ENCODE data around the gene CYSLTR2. TPM values are rescaled to one million over a fixed set of nuclear protein-coding genes. Genes with fewer than 3 reads are reported as not detected.

The CYSLTR2 gene
- total RNA-seq, 2 donors from 2014 or later, result 0.10 to 0.80 TPM

DNA sequence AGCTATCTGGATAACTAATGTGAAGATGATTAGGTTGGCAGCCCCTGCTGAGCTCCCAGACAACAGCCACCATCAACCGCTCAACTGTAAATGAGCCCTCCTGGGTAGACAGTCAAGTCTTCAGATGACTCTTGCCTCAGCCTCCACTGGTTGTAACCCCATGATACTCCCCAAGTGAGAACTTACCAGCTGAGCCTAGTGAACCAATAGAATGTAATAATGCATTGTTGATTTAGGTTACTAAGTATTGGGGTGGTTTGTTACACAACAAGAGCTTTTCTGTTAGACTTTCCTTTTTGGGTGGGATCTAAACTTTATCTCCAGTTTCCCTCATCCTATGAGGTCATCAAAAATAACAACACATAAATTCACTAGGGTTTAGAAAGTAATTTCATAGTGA, 69.4 kb downstream of the CYSLTR2 start:
- Histone ChIP-seq H3K27me3 (no peaks in the 10 kb centered on the region), H3K9me3 (no peaks in the 10 kb centered on the region), H3K9ac (ENCODE audit: low read depth in 2 of 2, low read length in 2 of 2) (no peak overlapping the region), H3K4me1 (no peaks in the 10 kb centered on the region), H3K27ac (no peak overlapping the region), H3K4me3 (no peak overlapping the region), H3K36me3 (no peaks in the 10 kb centered on the region)
- DNase-seq, result no peak
- intact Hi-C loops (cut with DNase I), result no loop called here
- TF ChIP-seq, protein P1, sequence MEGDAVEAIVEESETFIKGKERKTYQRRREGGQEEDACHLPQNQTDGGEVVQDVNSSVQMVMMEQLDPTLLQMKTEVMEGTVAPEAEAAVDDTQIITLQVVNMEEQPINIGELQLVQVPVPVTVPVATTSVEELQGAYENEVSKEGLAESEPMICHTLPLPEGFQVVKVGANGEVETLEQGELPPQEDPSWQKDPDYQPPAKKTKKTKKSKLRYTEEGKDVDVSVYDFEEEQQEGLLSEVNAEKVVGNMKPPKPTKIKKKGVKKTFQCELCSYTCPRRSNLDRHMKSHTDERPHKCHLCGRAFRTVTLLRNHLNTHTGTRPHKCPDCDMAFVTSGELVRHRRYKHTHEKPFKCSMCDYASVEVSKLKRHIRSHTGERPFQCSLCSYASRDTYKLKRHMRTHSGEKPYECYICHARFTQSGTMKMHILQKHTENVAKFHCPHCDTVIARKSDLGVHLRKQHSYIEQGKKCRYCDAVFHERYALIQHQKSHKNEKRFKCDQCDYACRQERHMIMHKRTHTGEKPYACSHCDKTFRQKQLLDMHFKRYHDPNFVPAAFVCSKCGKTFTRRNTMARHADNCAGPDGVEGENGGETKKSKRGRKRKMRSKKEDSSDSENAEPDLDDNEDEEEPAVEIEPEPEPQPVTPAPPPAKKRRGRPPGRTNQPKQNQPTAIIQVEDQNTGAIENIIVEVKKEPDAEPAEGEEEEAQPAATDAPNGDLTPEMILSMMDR (IDR thresholded peaks at IDR 0.05), result no peak

DNA sequence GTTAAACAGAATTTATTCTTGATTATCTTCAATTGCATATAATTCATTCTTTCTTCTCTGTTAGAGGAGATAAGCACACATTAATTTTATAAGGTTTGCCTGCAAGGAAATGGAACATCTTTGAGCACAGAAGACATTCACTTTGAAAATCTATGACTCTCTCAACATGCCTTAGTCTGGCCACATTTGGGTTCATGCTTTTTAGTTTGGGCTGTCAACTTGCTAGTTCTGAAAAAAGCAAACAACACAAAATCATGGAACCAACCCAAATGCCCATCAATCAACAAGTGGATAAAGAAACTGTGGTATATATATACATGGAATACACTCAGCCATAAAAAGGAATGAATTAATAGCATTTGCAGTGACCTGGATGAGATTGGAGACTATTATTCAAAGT, 71.5 kb downstream of the CYSLTR2 start:
- H3K27me3 ChIP-seq, result no peaks in the 10 kb centered on the region
- TF ChIP-seq, protein P1 (IDR thresholded peaks at IDR 0.05), result no peak
- intact Hi-C loops (cut with DNase I), result no loop called here

DNA sequence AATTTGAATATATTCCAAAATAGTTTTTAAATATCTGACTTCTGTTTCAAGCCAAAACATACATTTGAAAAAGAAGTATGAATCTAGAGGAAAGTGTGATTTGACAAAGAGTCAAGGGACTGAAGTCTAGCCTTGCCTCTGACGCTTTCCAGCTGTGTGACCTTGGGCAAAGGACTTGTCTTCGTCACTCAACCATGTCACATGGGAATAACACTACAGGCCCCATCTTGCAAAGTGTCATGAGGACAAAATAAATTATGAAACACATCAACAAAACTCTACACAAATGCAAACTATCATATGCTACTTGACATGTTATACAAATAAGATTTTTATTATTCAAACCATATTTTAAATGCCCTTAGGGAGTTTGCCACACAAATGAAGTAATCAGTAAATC, 73.0 kb downstream of the CYSLTR2 start:
- no peaks in the 10 kb centered on the region for H3K27me3 ChIP-seq
- TF ChIP-seq, protein P1 (IDR thresholded peaks at IDR 0.05), result no peak
- intact Hi-C loops (cut with DNase I), result no loop called here
- H3K9ac ChIP-seq (ENCODE audit: low read depth in 2 of 2, low read length in 2 of 2), result no peak overlapping the region
- no peak overlapping the region for H3K27ac ChIP-seq
- no peaks in the 10 kb centered on the region for H3K9me3 ChIP-seq
- H3K4me3 ChIP-seq, result no peak overlapping the region
- no peaks in the 10 kb centered on the region for H3K4me1 ChIP-seq
- H3K36me3 ChIP-seq, result no peaks in the 10 kb centered on the region
- no peak for DNase-seq

More for the DNA sequence above, 71.5 kb downstream of the CYSLTR2 start:
- H3K36me3 ChIP-seq, result no peaks in the 10 kb centered on the region
- no peak overlapping the region for H3K27ac ChIP-seq
- no peaks in the 10 kb centered on the region for H3K9me3 ChIP-seq
- no peak for DNase-seq
- no peak overlapping the region for H3K4me3 ChIP-seq
- no peak overlapping the region for H3K9ac ChIP-seq (ENCODE audit: low read depth in 2 of 2, low read length in 2 of 2)
- no peaks in the 10 kb centered on the region for H3K4me1 ChIP-seq

- intact Hi-C loops (cut with DNase I), result no loop called here
- Histone ChIP-seq H3K9ac (ENCODE audit: low read depth in 2 of 2, low read length in 2 of 2) (no peak overlapping the region), H3K9me3 (no peaks in the 10 kb centered on the region), H3K36me3 (no peaks in the 10 kb centered on the region), H3K4me1 (no peaks in the 10 kb centered on the region), H3K27me3 (no peaks in the 10 kb centered on the region), H3K4me3 (no peak overlapping the region), H3K27ac (no peak overlapping the region)
- no peak for DNase-seq
- TF ChIP-seq, protein P1 (IDR thresholded peaks at IDR 0.05), result no peak
Observed at GRCh38 chr13:48727241-48728011, 73.7 kb downstream of the CYSLTR2 start.

GRCh38 chr13:48728226-48728625, 74.5 kb downstream of the CYSLTR2 start:
- Histone ChIP-seq H3K4me3 (no peak overlapping the region), H3K9ac (ENCODE audit: low read depth in 2 of 2, low read length in 2 of 2) (no peak overlapping the region), H3K36me3 (no peaks in the 10 kb centered on the region), H3K9me3 (no peaks in the 10 kb centered on the region), H3K27ac (no peak overlapping the region), H3K27me3 (no peaks in the 10 kb centered on the region), H3K4me1 (no peaks in the 10 kb centered on the region)
- TF ChIP-seq, protein P1 (IDR thresholded peaks at IDR 0.05), result no peak
- no peak for DNase-seq
- intact Hi-C loops (cut with DNase I), result no loop called here

All from colonic mucosa (tissue), 4 donors.